ENCODE results near the gene PPIF.

Gene PPIF

GRCh38 chr10:79349072-79349491, 1.8 kb downstream of the PPIF start:
- no peak for TF ChIP-seq CTCF (conservative IDR thresholded peaks at IDR 0.05; ENCODE audit: low read depth, low read length)
- DNase-seq (ENCODE audit: low read depth) = no peak
- peak overlapping the region; percentile 76 for H3K4me3 ChIP-seq (ENCODE audit: low read depth, low read length)

- DNase-seq (ENCODE audit: low read depth) = no peak
- TF ChIP-seq CTCF (conservative IDR thresholded peaks at IDR 0.05; ENCODE audit: low read depth, low read length) = no peak
- no peak overlapping the region for H3K4me3 ChIP-seq (ENCODE audit: low read depth, low read length)
Measured at GRCh38 chr10:79349766-79350406, 2.6 kb downstream of the PPIF start.

GRCh38 chr10:79350407-79351154, 3.3 kb downstream of the PPIF start:
- H3K4me3 ChIP-seq (ENCODE audit: low read depth, low read length) = no peak overlapping the region
- DNase-seq (ENCODE audit: low read depth) = no peak
- no peak for TF ChIP-seq CTCF (conservative IDR thresholded peaks at IDR 0.05; ENCODE audit: low read depth, low read length)

GRCh38 chr10:79351332-79351731, 4.1 kb downstream of the PPIF start:
- H3K4me3 ChIP-seq (ENCODE audit: low read depth, low read length) = no peak overlapping the region
- TF ChIP-seq CTCF (conservative IDR thresholded peaks at IDR 0.05; ENCODE audit: low read depth, low read length) = no peak
- DNase-seq (ENCODE audit: low read depth) = no peak

- no peak for DNase-seq (ENCODE audit: low read depth)
- no peak for TF ChIP-seq CTCF (conservative IDR thresholded peaks at IDR 0.05; ENCODE audit: low read depth, low read length)
- no peak overlapping the region for H3K4me3 ChIP-seq (ENCODE audit: low read depth, low read length)
Measured at GRCh38 chr10:79352035-79352877, 5.0 kb downstream of the PPIF start.

- no peak for DNase-seq (ENCODE audit: low read depth)
- TF ChIP-seq CTCF (conservative IDR thresholded peaks at IDR 0.05; ENCODE audit: low read depth, low read length) = no peak
- H3K4me3 ChIP-seq (ENCODE audit: low read depth, low read length) = no peak overlapping the region
Measured at GRCh38 chr10:79353000-79353406, 5.7 kb downstream of the PPIF start.

Data from choroid plexus epithelial cell (primary cell).